ENCODE results near the gene DSCAM. TPM values are rescaled to one million over a fixed set of nuclear protein-coding genes. Genes with fewer than 3 reads are reported as not detected.

DSCAM gene
- total RNA-seq, 2 donors from 2014 or later: not detected

- H3K9me3 ChIP-seq: no peaks in the 10 kb centered on the region
- no peaks in the 10 kb centered on the region for H3K27me3 ChIP-seq
- no peak overlapping the region for H3K27ac ChIP-seq
- no peaks in the 10 kb centered on the region for H3K4me1 ChIP-seq
- no peaks in the 10 kb centered on the region for H3K36me3 ChIP-seq
- H3K4me3 ChIP-seq: no peak overlapping the region
- no peak for TF ChIP-seq CTCF (IDR thresholded peaks at IDR 0.05)
- no peak for DNase-seq (ENCODE audit: low spot score)
These were observed 158.7 kb downstream of the DSCAM start for GRCh38 chr21:40688106-40688864.

GRCh38 chr21:40687625-40688024 is 159.3 kb downstream of the DSCAM start:
- Histone ChIP-seq H3K27me3 (no peaks in the 10 kb centered on the region), H3K4me1 (no peaks in the 10 kb centered on the region), H3K27ac (no peak overlapping the region), H3K9me3 (no peaks in the 10 kb centered on the region), H3K36me3 (no peaks in the 10 kb centered on the region), H3K4me3 (no peak overlapping the region)
- no peak for TF ChIP-seq CTCF (IDR thresholded peaks at IDR 0.05)
- DNase-seq (ENCODE audit: low spot score): no peak

- no peaks in the 10 kb centered on the region for H3K36me3 ChIP-seq
- no peak overlapping the region for H3K27ac ChIP-seq
- no peak for DNase-seq (ENCODE audit: low spot score)
- no peak for TF ChIP-seq CTCF (IDR thresholded peaks at IDR 0.05)
- no peaks in the 10 kb centered on the region for H3K27me3 ChIP-seq
- H3K4me1 ChIP-seq: no peaks in the 10 kb centered on the region
- no peak overlapping the region for H3K4me3 ChIP-seq
- H3K9me3 ChIP-seq: no peaks in the 10 kb centered on the region
These were observed 160.4 kb downstream of the DSCAM start for GRCh38 chr21:40686526-40686925.

GRCh38 chr21:40685141-40685540 is 161.8 kb downstream of the DSCAM start:
- Histone ChIP-seq H3K27me3 (no peaks in the 10 kb centered on the region), H3K36me3 (no peaks in the 10 kb centered on the region), H3K27ac (no peak overlapping the region), H3K9me3 (no peaks in the 10 kb centered on the region), H3K4me3 (no peak overlapping the region), H3K4me1 (no peaks in the 10 kb centered on the region)
- no peak for TF ChIP-seq CTCF (IDR thresholded peaks at IDR 0.05)
- no peak for DNase-seq (ENCODE audit: low spot score)

GRCh38 chr21:40684726-40685125 is 162.2 kb downstream of the DSCAM start:
- Histone ChIP-seq H3K36me3 (no peaks in the 10 kb centered on the region), H3K4me1 (no peaks in the 10 kb centered on the region), H3K27ac (no peak overlapping the region), H3K9me3 (no peaks in the 10 kb centered on the region), H3K27me3 (no peaks in the 10 kb centered on the region), H3K4me3 (no peak overlapping the region)
- no peak for DNase-seq (ENCODE audit: low spot score)
- no peak for TF ChIP-seq CTCF (IDR thresholded peaks at IDR 0.05)

GRCh38 chr21:40683349-40683748 is 163.6 kb downstream of the DSCAM start:
- Histone ChIP-seq H3K4me1 (no peaks in the 10 kb centered on the region), H3K27ac (no peak overlapping the region), H3K36me3 (no peaks in the 10 kb centered on the region), H3K4me3 (no peak overlapping the region), H3K27me3 (no peaks in the 10 kb centered on the region), H3K9me3 (no peaks in the 10 kb centered on the region)
- no peak for DNase-seq (ENCODE audit: low spot score)
- TF ChIP-seq CTCF (IDR thresholded peaks at IDR 0.05): no peak

Measured in right atrium auricular region (tissue), 2 donors.